ENCODE results near the gene C11orf52. TPM values are rescaled to one million over a fixed set of nuclear protein-coding genes. Genes with fewer than 3 reads are reported as not detected.

C11orf52 gene
- total and polyA plus RNA-seq, 2 donors (not counting 3 experiments of a cell fraction or from before 2014, with no cell fraction given), result 0.31 to 0.76 TPM

GRCh38 chr11:111941963-111942362 is 23.2 kb downstream of the C11orf52 start:
- no TSS peak for BruUV-seq (replicated peaks)
- H3K9ac ChIP-seq (replicated peaks; ENCODE audit: extremely low read depth, insufficient read depth, low read length), result no peak overlapping the region
- FAIRE-seq (no peak), DNase-seq (ENCODE audit: low read depth, low spot score) (no peak)
- dilution Hi-C loops (cut with MboI; ENCODE audit: extremely low pct_ligation_motif_present, low sequenced_read_pairs) (no loop called here), intact Hi-C loops (cut with micrococcal nuclease) (no loop called here)
- TF ChIP-seq POLR2AphosphoS5 (IDR thresholded peaks at IDR 0.05; ENCODE audit: insufficient read depth, low read depth, low read length), result no peak
- no peak for TF ChIP-seq CTCF (IDR thresholded peaks at IDR 0.05; ENCODE audit: extremely low read depth in 1 of 2, insufficient read depth in 1 of 2, low read depth in 1 of 2, low read length in 2 of 2)
- no peak for TF ChIP-seq POLR2A (IDR thresholded peaks at IDR 0.05; ENCODE audit: low read depth, low read length)
- TF ChIP-seq FOS (IDR thresholded peaks at IDR 0.05; ENCODE audit: borderline replicate concordance, insufficient read depth, low read length), result no peak
- TF ChIP-seq GATA2 (IDR thresholded peaks at IDR 0.05; ENCODE audit: insufficient read depth, insufficient read length, low read depth, low read length), result no peak
- TF ChIP-seq MYC (IDR thresholded peaks at IDR 0.05; ENCODE audit: low read depth, low read length), result no peak
- no peak for TF ChIP-seq EZH2 (IDR thresholded peaks at IDR 0.05; ENCODE audit: borderline replicate concordance, low read depth, low read length, severe bottlenecking)
- no peak for TF ChIP-seq JUN (IDR thresholded peaks at IDR 0.05; ENCODE audit: borderline replicate concordance, insufficient read depth, insufficient read length, low read depth)
- no peak for TF ChIP-seq MAX (IDR thresholded peaks at IDR 0.05; ENCODE audit: insufficient read depth, insufficient read length)
- peaks cover 22% of the 10 kb centered on the region for H3K79me2 ChIP-seq (ENCODE audit: control insufficient read depth, insufficient read depth, low read length)
- no peaks in the 10 kb centered on the region for H3K9me1 ChIP-seq (replicated peaks; ENCODE audit: control insufficient read depth, extremely low read depth, insufficient read depth, low read length)
- no peak overlapping the region for H3K27ac ChIP-seq (ENCODE audit: insufficient read depth, low read depth, low read length)
- H2AFZ ChIP-seq (ENCODE audit: low read depth, low read length), result no peak overlapping the region
- POLR2A ChIA-PET, result no interaction called here
- no peak overlapping the region for H3K4me2 ChIP-seq (ENCODE audit: insufficient read depth, low read length)
- H3K4me1 ChIP-seq (ENCODE audit: control insufficient read depth, extremely low read depth, insufficient read depth, low read length), result peaks cover 66% of the 10 kb centered on the region
- H3K9me3 ChIP-seq (replicated peaks; ENCODE audit: control insufficient read depth, insufficient read depth, low read length), result no peaks in the 10 kb centered on the region
- no peaks in the 10 kb centered on the region for H3K27me3 ChIP-seq (ENCODE audit: control insufficient read depth in 2 of 2, insufficient read depth in 2 of 2, low read length in 2 of 2)
- H3K4me3 ChIP-seq (replicated peaks in 1 of 3; ENCODE audit: insufficient read depth in 1 of 3, low read depth in 1 of 3, low read length in 3 of 3), result no peak overlapping the region
- H4K20me1 ChIP-seq (replicated peaks; ENCODE audit: control insufficient read depth, extremely low read depth, insufficient read depth, low read length), result no peaks in the 10 kb centered on the region
- CTCF ChIA-PET, result interaction anchor here (0.6 to 3.9 kb wide), 5 partner anchors 10 to 40 kb away, joined by 3 to 14 read pairs (median 3); no protein-coding TSS in a partner anchor
- no peaks in the 10 kb centered on the region for H3K36me3 ChIP-seq (ENCODE audit: control insufficient read depth in 2 of 2, extremely low read depth in 1 of 2, insufficient read depth in 2 of 2, low read length in 2 of 2)
